Measurements from ENCODE around the gene SENP5. TPM values are rescaled to one million over a fixed set of nuclear protein-coding genes. Genes with fewer than 3 reads are reported as not detected.

Gene SENP5
- total RNA-seq, 1 donor from 2014 or later, result 36.2 TPM

GRCh38 chr3:196886144-196886543, 18.4 kb downstream of the SENP5 start:
- Mint-ChIP-seq H3K9me3 (ENCODE audit: low read depth) (no peaks in the 10 kb centered on the region), H3K27me3 (ENCODE audit: low read depth) (no peaks in the 10 kb centered on the region), H3K36me3 (ENCODE audit: low read depth) (peaks cover 7% of the 10 kb centered on the region), H3K27ac (ENCODE audit: unreplicated experiment) (no peak overlapping the region), H3K4me1 (ENCODE audit: low read depth) (peaks cover 20% of the 10 kb centered on the region), H3K4me3 (ENCODE audit: unreplicated experiment) (no peak overlapping the region)
- no peak for TF ChIP-seq CTCF (IDR thresholded peaks at IDR 0.05)
- no peak for DNase-seq (ENCODE audit: low spot score)

GRCh38 chr3:196889844-196890708, 22.4 kb downstream of the SENP5 start:
- Mint-ChIP-seq H3K9me3 (ENCODE audit: low read depth) (no peaks in the 10 kb centered on the region), H3K36me3 (ENCODE audit: low read depth) (peaks cover 5% of the 10 kb centered on the region), H3K4me1 (ENCODE audit: low read depth) (peaks cover 25% of the 10 kb centered on the region), H3K27ac (ENCODE audit: unreplicated experiment) (peak overlapping the region; percentile 69), H3K4me3 (ENCODE audit: unreplicated experiment) (no peak overlapping the region), H3K27me3 (ENCODE audit: low read depth) (no peaks in the 10 kb centered on the region)
- TF ChIP-seq CTCF (IDR thresholded peaks at IDR 0.05), result no peak
- no peak for DNase-seq (ENCODE audit: low spot score)

- Mint-ChIP-seq H3K27me3 (ENCODE audit: low read depth) (no peaks in the 10 kb centered on the region), H3K27ac (ENCODE audit: unreplicated experiment) (peak overlapping the region; percentile 45), H3K4me3 (ENCODE audit: unreplicated experiment) (no peak overlapping the region), H3K4me1 (ENCODE audit: low read depth) (peaks cover 17% of the 10 kb centered on the region), H3K36me3 (ENCODE audit: low read depth) (peaks cover 2% of the 10 kb centered on the region), H3K9me3 (ENCODE audit: low read depth) (no peaks in the 10 kb centered on the region)
- no peak for TF ChIP-seq CTCF (IDR thresholded peaks at IDR 0.05)
- DNase-seq (ENCODE audit: low spot score), result no peak
Measured at GRCh38 chr3:196894557-196895295, 27.0 kb downstream of the SENP5 start.

GRCh38 chr3:196896229-196896628, 28.5 kb downstream of the SENP5 start:
- Mint-ChIP-seq H3K27me3 (ENCODE audit: low read depth) (no peaks in the 10 kb centered on the region), H3K4me1 (ENCODE audit: low read depth) (peaks cover 7% of the 10 kb centered on the region), H3K27ac (ENCODE audit: unreplicated experiment) (no peak overlapping the region), H3K36me3 (ENCODE audit: low read depth) (peaks cover 6% of the 10 kb centered on the region), H3K4me3 (ENCODE audit: unreplicated experiment) (no peak overlapping the region), H3K9me3 (ENCODE audit: low read depth) (no peaks in the 10 kb centered on the region)
- no peak for DNase-seq (ENCODE audit: low spot score)
- TF ChIP-seq CTCF (IDR thresholded peaks at IDR 0.05), result no peak

- H3K27ac Mint-ChIP-seq (ENCODE audit: unreplicated experiment), result no peak overlapping the region
- no peak for DNase-seq (ENCODE audit: low spot score)
- H3K4me1 Mint-ChIP-seq (ENCODE audit: low read depth), result no peaks in the 10 kb centered on the region
- TF ChIP-seq CTCF (IDR thresholded peaks at IDR 0.05), result no peak
- no peaks in the 10 kb centered on the region for H3K27me3 Mint-ChIP-seq (ENCODE audit: low read depth)
- H3K9me3 Mint-ChIP-seq (ENCODE audit: low read depth), result no peaks in the 10 kb centered on the region
- H3K4me3 Mint-ChIP-seq (ENCODE audit: unreplicated experiment), result no peak overlapping the region
- peaks cover 32% of the 10 kb centered on the region for H3K36me3 Mint-ChIP-seq (ENCODE audit: low read depth)
Measured at GRCh38 chr3:196901768-196902167, 34.0 kb downstream of the SENP5 start.
